HEK293T (cell line): ENCODE measurements around the gene PKLR.

ENCODE experiments used
- ARNT ChIP-seq: fragments of 450-650 bp; IDR thresholded peaks from 2 replicates; pipeline ENCODE4 v1.6.1; 2017; ENCODE audit warnings: mild to moderate bottlenecking
- BHLHE40 ChIP-seq: fragments of 450-650 bp; IDR thresholded peaks from 2 replicates; pipeline ENCODE4 v1.6.1; 2016; ENCODE audit warnings: mild to moderate bottlenecking, moderate library complexity, borderline replicate concordance
- CTBP1 ChIP-seq: fragments of 450-650 bp; IDR thresholded peaks from 2 replicates; pipeline ENCODE4 v1.6.1; 2016; ENCODE audit warnings: borderline replicate concordance
- ELF4 ChIP-seq: fragments of 450-650 bp; IDR thresholded peaks from 2 replicates; pipeline ENCODE4 v1.6.1; 2017; ENCODE audit warnings: antibody characterized with exemption
- FOXM1 ChIP-seq: fragments of 450-650 bp; IDR thresholded peaks from 2 replicates; pipeline ENCODE4 v1.6.1; 2017; ENCODE audit warnings: mild to moderate bottlenecking, borderline replicate concordance
- HDGF ChIP-seq: fragments of 450-650 bp; IDR thresholded peaks from 2 replicates; pipeline ENCODE4 v1.6.1; 2017; ENCODE audit warnings: antibody characterized with exemption, borderline replicate concordance
- NFRKB ChIP-seq: fragments of 450-650 bp; IDR thresholded peaks from 2 replicates; pipeline ENCODE4 v1.6.1; 2016; ENCODE audit warnings: mild to moderate bottlenecking, moderate library complexity
- SP1 ChIP-seq: fragments of 450-650 bp; IDR thresholded peaks from 2 replicates; pipeline ENCODE4 v1.6.1; 2017
- SUZ12 ChIP-seq: fragments of 450-650 bp; IDR thresholded peaks from 2 replicates; pipeline ENCODE4 v1.6.1; 2016; ENCODE audit warnings: mild to moderate bottlenecking
- TARDBP ChIP-seq: fragments of 450-650 bp; IDR thresholded peaks from 2 replicates; pipeline ENCODE4 v1.6.1; 2016
- ZNF384 ChIP-seq: fragments of 450-650 bp; IDR thresholded peaks from 2 replicates; pipeline ENCODE4 v1.6.1; 2016

GRCh38 chr1:155339515-155340097, 38.4 kb upstream of the PKLR start:
- TF ChIP-seq BHLHE40, result no peak
- no peak for TF ChIP-seq ELF4
- no peak for TF ChIP-seq ARNT
- TF ChIP-seq TARDBP, result no peak
- no peak for TF ChIP-seq FOXM1
- no peak for TF ChIP-seq NFRKB
- TF ChIP-seq SUZ12, result no peak
- no peak for TF ChIP-seq CTBP1
- no peak for TF ChIP-seq SP1
- TF ChIP-seq ZNF384, result no peak
- no peak for TF ChIP-seq HDGF
